ENCODE data around the gene ELAVL3. TPM values are rescaled to one million over a fixed set of nuclear protein-coding genes. Genes with fewer than 3 reads are reported as not detected.
"Not testable (repeated sequence)": the region's sequence is repeated elsewhere in the genome, so short reads cannot be mapped to it uniquely, and the experiment has no call there.

The ELAVL3 gene
- total and polyA plus RNA-seq, 2 donors from 2014 or later: 0.22 TPM; not detected in 1

GRCh38 chr19:11463391-11463790 is 17.5 kb downstream of the ELAVL3 start:
- H3K27ac ChIP-seq (ENCODE audit: low read depth in 2 of 2, low read length in 2 of 2): no peak overlapping the region
- FAIRE-seq: no peak

GRCh38 chr19:11461453-11461852 is 19.4 kb downstream of the ELAVL3 start:
- Histone ChIP-seq H3K27me3 (ENCODE audit: control insufficient read depth, insufficient read depth, low read length) (no peaks in the 10 kb centered on the region), H3K4me1 (ENCODE audit: control insufficient read depth in 2 of 3, insufficient read depth in 2 of 3, low read depth in 1 of 3, low read length in 3 of 3) (no peaks in the 10 kb centered on the region), H3K36me3 (ENCODE audit: control insufficient read depth in 2 of 3, insufficient read depth in 3 of 3, low read length in 3 of 3) (no peaks in the 10 kb centered on the region), H3K27ac (ENCODE audit: low read depth in 2 of 2, low read length in 2 of 2) (no peak overlapping the region), H3K9me3 (ENCODE audit: control insufficient read depth in 2 of 3, insufficient read depth in 1 of 3, low read length in 3 of 3) (no peaks in the 10 kb centered on the region), H3K9ac (ENCODE audit: low read length in 3 of 3) (no peak overlapping the region), H3K4me3 (ENCODE audit: low read length in 3 of 3) (no peak overlapping the region)
- FAIRE-seq (no peak), DNase-seq (no peak)
- intact Hi-C loops (cut with DNase I): no loop called here
- no peak for TF ChIP-seq CTCF (IDR thresholded peaks at IDR 0.05; ENCODE audit: borderline replicate concordance, extremely low read depth, insufficient read depth)

More at GRCh38 chr19:11463391-11463790, 17.5 kb downstream of the ELAVL3 start:
- Histone ChIP-seq H3K4me3 (ENCODE audit: low read length in 3 of 3) (no peak overlapping the region), H3K27me3 (ENCODE audit: control insufficient read depth, insufficient read depth, low read length) (no peaks in the 10 kb centered on the region), H3K9me3 (ENCODE audit: control insufficient read depth in 2 of 3, insufficient read depth in 1 of 3, low read length in 3 of 3) (no peaks in the 10 kb centered on the region), H3K4me1 (ENCODE audit: control insufficient read depth in 2 of 3, insufficient read depth in 2 of 3, low read depth in 1 of 3, low read length in 3 of 3) (no peaks in the 10 kb centered on the region), H3K9ac (ENCODE audit: low read length in 3 of 3) (no peak overlapping the region), H3K36me3 (ENCODE audit: control insufficient read depth in 2 of 3, insufficient read depth in 3 of 3, low read length in 3 of 3) (no peaks in the 10 kb centered on the region)
- no peak for DNase-seq
- intact Hi-C loops (cut with DNase I): no loop called here
- no peak for TF ChIP-seq CTCF (IDR thresholded peaks at IDR 0.05; ENCODE audit: borderline replicate concordance, extremely low read depth, insufficient read depth)

- H3K27me3 ChIP-seq (ENCODE audit: control insufficient read depth, insufficient read depth, low read length): no peaks in the 10 kb centered on the region
- H3K4me1 ChIP-seq (ENCODE audit: control insufficient read depth in 2 of 3, insufficient read depth in 2 of 3, low read depth in 1 of 3, low read length in 3 of 3): no peaks in the 10 kb centered on the region
- H3K9ac ChIP-seq (ENCODE audit: low read length in 3 of 3): no peak overlapping the region
- H3K4me3 ChIP-seq (ENCODE audit: low read length in 3 of 3): no peak overlapping the region
- DNase-seq (no peak), FAIRE-seq (no peak)
- H3K9me3 ChIP-seq (ENCODE audit: control insufficient read depth in 2 of 3, insufficient read depth in 1 of 3, low read length in 3 of 3): no peaks in the 10 kb centered on the region
- peak; percentile 7 for TF ChIP-seq CTCF (IDR thresholded peaks at IDR 0.05; ENCODE audit: borderline replicate concordance, extremely low read depth, insufficient read depth)
- no peak overlapping the region for H3K27ac ChIP-seq (ENCODE audit: low read depth in 2 of 2, low read length in 2 of 2)
- no peaks in the 10 kb centered on the region for H3K36me3 ChIP-seq (ENCODE audit: control insufficient read depth in 2 of 3, insufficient read depth in 3 of 3, low read length in 3 of 3)
- intact Hi-C loops (cut with DNase I): no loop called here
Measured at GRCh38 chr19:11460207-11460606, 20.6 kb downstream of the ELAVL3 start.

GRCh38 chr19:11458912-11459311 is 21.9 kb downstream of the ELAVL3 start:
- H3K36me3 ChIP-seq (ENCODE audit: control insufficient read depth in 2 of 3, insufficient read depth in 3 of 3, low read length in 3 of 3); H3K9ac ChIP-seq (ENCODE audit: low read length in 3 of 3); intact Hi-C loops (cut with DNase I); DNase-seq; H3K27ac ChIP-seq (ENCODE audit: low read depth in 2 of 2, low read length in 2 of 2); H3K27me3 ChIP-seq (ENCODE audit: control insufficient read depth, insufficient read depth, low read length); FAIRE-seq; H3K4me3 ChIP-seq (ENCODE audit: low read length in 3 of 3); H3K9me3 ChIP-seq (ENCODE audit: control insufficient read depth in 2 of 3, insufficient read depth in 1 of 3, low read length in 3 of 3); H3K4me1 ChIP-seq (ENCODE audit: control insufficient read depth in 2 of 3, insufficient read depth in 2 of 3, low read depth in 1 of 3, low read length in 3 of 3): not testable (repeated sequence)

Measured in kidney (tissue), 14 donors.